IgD-negative memory B cell (primary cell): ENCODE data around the gene LMBR1. TPM values are rescaled to one million over a fixed set of nuclear protein-coding genes. Genes with fewer than 3 reads are reported as not detected.
A peak's percentile ranks its signal among the peaks of the same experiment; 100 is the strongest.

Experiments used
- H3K27ac Mint-ChIP-seq, 3 donors: one replicate each; pipeline ENCODE4 v1.8.0; 2020 to 2022; ENCODE audit warnings: mild to moderate bottlenecking in 3 of 3, mixed read lengths in 3 of 3, moderate library complexity in 1 of 3
- H3K27me3 Mint-ChIP-seq: one replicate; pipeline ENCODE4 v1.8.0; 2021; ENCODE audit warnings: mixed read lengths
- H3K36me3 Mint-ChIP-seq: one replicate; pipeline ENCODE4 v1.8.0; 2020; ENCODE audit warnings: mild to moderate bottlenecking, mixed read lengths
- H3K4me1 Mint-ChIP-seq, 3 donors: one replicate each; pipeline ENCODE4 v1.8.0; 2020 to 2022; ENCODE audit warnings: mixed read lengths in 3 of 3, mild to moderate bottlenecking in 1 of 3
- H3K4me3 Mint-ChIP-seq, 4 donors: one replicate each; pipeline ENCODE4 v1.8.0; 2020 to 2022; ENCODE audit warnings: mild to moderate bottlenecking in 4 of 4, mixed read lengths in 4 of 4, moderate library complexity in 3 of 4
- H3K9me3 Mint-ChIP-seq, 3 donors: one replicate each; pipeline ENCODE4 v1.8.0; 2020 to 2021; ENCODE audit warnings: mixed read lengths in 3 of 3, mild to moderate bottlenecking in 1 of 3
- polyA plus RNA-seq: library from polyadenylated mRNA; unstranded; fragments of 300-500 nt; fragmentation: Illumina TruSeq; gene quantifications from one replicate; pipeline ENCODE4 v1.2.3, GENCODE V29; 2021

Gene LMBR1
- polyA plus RNA-seq, 1 donor from 2014 or later = 29.2 TPM

- Mint-ChIP-seq H3K27ac (no peak overlapping the region), H3K4me1 (no peaks in the 10 kb centered on the region), H3K4me3 (peak overlapping the region in 1 of 4 donors; percentile 20), H3K27me3 (no peaks in the 10 kb centered on the region), H3K36me3 (peaks cover 6% of the 10 kb centered on the region), H3K9me3 (peaks cover 7 to 22% (median 14%) of the 10 kb centered on the region in 3 donors)
Measured at GRCh38 chr7:156628562-156628961, 264.4 kb downstream of the LMBR1 start.

Other genes with a start within 250 kb of the LMBR1 start
- gene NOM1, start 56.5 kb upstream of the LMBR1 start, polyA plus RNA-seq = 9.4 TPM
- not detected for gene MNX1, start 117.5 kb upstream of the LMBR1 start, polyA plus RNA-seq
- gene UBE3C, start 245.7 kb upstream of the LMBR1 start, polyA plus RNA-seq = 15.1 TPM